WTC11 (cell line): ENCODE measurements around the gene AFAP1L1.

Experiments
- CTCF ChIP-seq: fragments of 200-600 bp; IDR thresholded peaks from 2 replicates; pipeline ENCODE4 v1.8.0; 2022; ENCODE audit warnings: antibody characterized with exemption
- E2F4 ChIP-seq: sonication (generic); formaldehyde crosslinking; IDR thresholded peaks from 2 replicates; pipeline ENCODE4 v1.8.1; 2022; ENCODE audit warnings: low read depth, mild to moderate bottlenecking, moderate library complexity, missing genetic modification reagents, borderline replicate concordance
- ESRRA ChIP-seq: sonication (generic); formaldehyde crosslinking; IDR thresholded peaks from 2 replicates; pipeline ENCODE4 v1.8.1; 2022; ENCODE audit warnings: mild to moderate bottlenecking, missing genetic modification reagents, borderline replicate concordance
- KAT7 ChIP-seq: sonication (generic); formaldehyde crosslinking; IDR thresholded peaks from 2 replicates; pipeline ENCODE4 v1.8.1; 2023; ENCODE audit warnings: missing genetic modification reagents, mild to moderate bottlenecking, borderline replicate concordance
- MYBL2 ChIP-seq: sonication (generic); formaldehyde crosslinking; IDR thresholded peaks from 2 replicates; pipeline ENCODE4 v1.8.1; 2023; ENCODE audit warnings: mild to moderate bottlenecking, moderate library complexity, missing genetic modification reagents
- PRRX2 ChIP-seq: fragments of 250-450 bp; sonication (Bioruptor Pico); IDR thresholded peaks from 2 replicates; pipeline ENCODE4 v1.8.0; 2021; ENCODE audit warnings: mild to moderate bottlenecking
- SP1 ChIP-seq: sonication (generic); formaldehyde crosslinking; conservative IDR thresholded peaks from 2 replicates; pipeline ENCODE4 v1.8.1; 2022; ENCODE audit warnings: missing genetic modification reagents
- USF1 ChIP-seq: sonication (generic); formaldehyde crosslinking; IDR thresholded peaks from 2 replicates; pipeline ENCODE4 v1.8.0; 2022; ENCODE audit warnings: mild to moderate bottlenecking, missing genetic modification reagents
- USF2 ChIP-seq: sonication (generic); formaldehyde crosslinking; IDR thresholded peaks from 2 replicates; pipeline ENCODE4 v1.8.1; 2023; ENCODE audit warnings: mild to moderate bottlenecking, missing genetic modification reagents, moderate library complexity

GRCh38 chr5:149262315-149262714 lies 9.3 kb upstream of the AFAP1L1 start:
- no peak for TF ChIP-seq ESRRA (CRISPR knock-in tag)
- no peak for TF ChIP-seq CTCF
- no peak for TF ChIP-seq USF2 (CRISPR knock-in tag)
- no peak for TF ChIP-seq PRRX2
- TF ChIP-seq USF1 (CRISPR knock-in tag), result no peak
- no peak for TF ChIP-seq MYBL2 (CRISPR knock-in tag)
- no peak for TF ChIP-seq KAT7 (CRISPR knock-in tag)
- no peak for TF ChIP-seq E2F4
- no peak for TF ChIP-seq SP1 (CRISPR knock-in tag)
